ENCODE measurements around the gene ECT2L.

ECT2L gene

GRCh38 chr6:138914701-138915100, 118.8 kb downstream of the ECT2L start:
- Histone ChIP-seq H2BK5ac (ENCODE audit: low read length) (no peak overlapping the region), H2AK5ac (ENCODE audit: low read depth, low read length) (no peak overlapping the region), H4K8ac (ENCODE audit: low read depth, low read length) (no peak overlapping the region), H3K36me3 (replicated peaks in 1 of 2; ENCODE audit: control insufficient read depth in 2 of 2, insufficient read depth in 2 of 2, low read length in 2 of 2) (peaks cover 21 to 96% of the 10 kb centered on the region in 2 donors), H2BK120ac (ENCODE audit: low read depth, low read length) (no peak overlapping the region), H3K4me3 (ENCODE audit: low read length in 2 of 2) (no peak overlapping the region), H3K14ac (ENCODE audit: low read length) (no peak overlapping the region), H2BK15ac (ENCODE audit: low read length) (no peak overlapping the region), H3K4me2 (ENCODE audit: insufficient read depth, low read length, poor library complexity, severe bottlenecking) (no peak overlapping the region), H3K27me3 (ENCODE audit: control insufficient read depth in 3 of 3, insufficient read depth in 3 of 3, low read depth in 1 of 3, low read length in 3 of 3) (no peaks in the 10 kb centered on the region), H3K4me1 (ENCODE audit: control insufficient read depth in 2 of 2, insufficient read depth in 1 of 2, low read depth in 1 of 2, low read length in 2 of 2) (no peaks in the 10 kb centered on the region), H3K27ac (replicated peaks; ENCODE audit: low read length) (no peak overlapping the region), H3K79me1 (ENCODE audit: low read depth, low read length) (no peaks in the 10 kb centered on the region), H2AFZ (ENCODE audit: low read length) (no peak overlapping the region), H3K23ac (ENCODE audit: low read depth, low read length, poor library complexity) (no peak overlapping the region), H3K9me3 (replicated peaks in 1 of 2; ENCODE audit: control insufficient read depth in 2 of 2, insufficient read depth in 1 of 2, low read depth in 1 of 2, low read length in 2 of 2) (no peaks in the 10 kb centered on the region), H3K4ac (ENCODE audit: low read length) (no peak overlapping the region), H3K18ac (ENCODE audit: low read length) (no peak overlapping the region), H3K9ac (ENCODE audit: low read depth, low read length, poor library complexity) (no peak overlapping the region), H4K91ac (ENCODE audit: low read depth, low read length, poor library complexity) (no peak overlapping the region), H2BK12ac (ENCODE audit: low read length) (no peak overlapping the region)
- WGBS, 2 donors (ENCODE audit: extremely low coverage in 2 of 2, insufficient read length in 2 of 2, insufficient replicate concordance in 1 of 2), result no CpG with 5 or more reads among the region's 1 CpG
- DNase-seq (ENCODE audit: low spot score), result no peak

- Histone ChIP-seq H3K4me2 (ENCODE audit: insufficient read depth, low read length, poor library complexity, severe bottlenecking) (no peak overlapping the region), H2AK5ac (ENCODE audit: low read depth, low read length) (no peak overlapping the region), H3K23ac (ENCODE audit: low read depth, low read length, poor library complexity) (no peak overlapping the region), H2BK15ac (ENCODE audit: low read length) (no peak overlapping the region), H4K91ac (ENCODE audit: low read depth, low read length, poor library complexity) (no peak overlapping the region), H2BK12ac (ENCODE audit: low read length) (no peak overlapping the region), H3K9ac (ENCODE audit: low read depth, low read length, poor library complexity) (no peak overlapping the region), H3K4me1 (ENCODE audit: control insufficient read depth in 2 of 2, insufficient read depth in 1 of 2, low read depth in 1 of 2, low read length in 2 of 2) (peaks cover 0 to 3% of the 10 kb centered on the region in 2 donors), H2AFZ (ENCODE audit: low read length) (no peak overlapping the region), H2BK120ac (ENCODE audit: low read depth, low read length) (no peak overlapping the region), H2BK5ac (ENCODE audit: low read length) (no peak overlapping the region), H3K18ac (ENCODE audit: low read length) (no peak overlapping the region), H3K27ac (replicated peaks; ENCODE audit: low read length) (no peak overlapping the region), H3K4ac (ENCODE audit: low read length) (no peak overlapping the region), H4K8ac (ENCODE audit: low read depth, low read length) (no peak overlapping the region), H3K14ac (ENCODE audit: low read length) (no peak overlapping the region), H3K27me3 (ENCODE audit: control insufficient read depth in 3 of 3, insufficient read depth in 3 of 3, low read depth in 1 of 3, low read length in 3 of 3) (no peaks in the 10 kb centered on the region), H3K79me1 (ENCODE audit: low read depth, low read length) (no peaks in the 10 kb centered on the region), H3K36me3 (replicated peaks in 1 of 2; ENCODE audit: control insufficient read depth in 2 of 2, insufficient read depth in 2 of 2, low read length in 2 of 2) (peaks cover 12 to 64% of the 10 kb centered on the region in 2 donors), H3K9me3 (replicated peaks in 1 of 2; ENCODE audit: control insufficient read depth in 2 of 2, insufficient read depth in 1 of 2, low read depth in 1 of 2, low read length in 2 of 2) (no peaks in the 10 kb centered on the region), H3K4me3 (ENCODE audit: low read length in 2 of 2) (no peak overlapping the region)
- DNase-seq (ENCODE audit: low spot score), result no peak
- WGBS, 2 donors (ENCODE audit: extremely low coverage in 2 of 2, insufficient read length in 2 of 2, insufficient replicate concordance in 1 of 2), result no CpG with 5 or more reads among the region's 3 CpGs
Measured at GRCh38 chr6:138920906-138921305, 125.0 kb downstream of the ECT2L start.

GRCh38 chr6:138923561-138923960, 127.7 kb downstream of the ECT2L start:
- Histone ChIP-seq H2BK5ac (ENCODE audit: low read length) (no peak overlapping the region), H3K23ac (ENCODE audit: low read depth, low read length, poor library complexity) (no peak overlapping the region), H4K8ac (ENCODE audit: low read depth, low read length) (no peak overlapping the region), H3K4me1 (ENCODE audit: control insufficient read depth in 2 of 2, insufficient read depth in 1 of 2, low read depth in 1 of 2, low read length in 2 of 2) (peaks cover 0 to 5% of the 10 kb centered on the region in 2 donors), H3K18ac (ENCODE audit: low read length) (no peak overlapping the region), H3K14ac (ENCODE audit: low read length) (no peak overlapping the region), H4K91ac (ENCODE audit: low read depth, low read length, poor library complexity) (no peak overlapping the region), H3K36me3 (replicated peaks in 1 of 2; ENCODE audit: control insufficient read depth in 2 of 2, insufficient read depth in 2 of 2, low read length in 2 of 2) (peaks cover 9 to 60% of the 10 kb centered on the region in 2 donors), H2BK12ac (ENCODE audit: low read length) (no peak overlapping the region), H3K4me2 (ENCODE audit: insufficient read depth, low read length, poor library complexity, severe bottlenecking) (no peak overlapping the region), H2AFZ (ENCODE audit: low read length) (no peak overlapping the region), H3K4ac (ENCODE audit: low read length) (no peak overlapping the region), H2BK120ac (ENCODE audit: low read depth, low read length) (no peak overlapping the region), H2AK5ac (ENCODE audit: low read depth, low read length) (no peak overlapping the region), H2BK15ac (ENCODE audit: low read length) (no peak overlapping the region), H3K79me1 (ENCODE audit: low read depth, low read length) (no peaks in the 10 kb centered on the region), H3K9me3 (replicated peaks in 1 of 2; ENCODE audit: control insufficient read depth in 2 of 2, insufficient read depth in 1 of 2, low read depth in 1 of 2, low read length in 2 of 2) (no peaks in the 10 kb centered on the region), H3K27ac (replicated peaks; ENCODE audit: low read length) (no peak overlapping the region), H3K27me3 (ENCODE audit: control insufficient read depth in 3 of 3, insufficient read depth in 3 of 3, low read depth in 1 of 3, low read length in 3 of 3) (no peaks in the 10 kb centered on the region), H3K9ac (ENCODE audit: low read depth, low read length, poor library complexity) (no peak overlapping the region), H3K4me3 (ENCODE audit: low read length in 2 of 2) (no peak overlapping the region)
- no peak for DNase-seq (ENCODE audit: low spot score)

GRCh38 chr6:138925806-138926205, 129.9 kb downstream of the ECT2L start:
- WGBS, 2 donors (ENCODE audit: extremely low coverage in 2 of 2, insufficient read length in 2 of 2, insufficient replicate concordance in 1 of 2), result no CpG with 5 or more reads among the region's 2 CpGs
- no peak overlapping the region for H2BK5ac ChIP-seq (ENCODE audit: low read length)
- no peak overlapping the region for H2AK5ac ChIP-seq (ENCODE audit: low read depth, low read length)
- no peak overlapping the region for H3K18ac ChIP-seq (ENCODE audit: low read length)
- H2BK15ac ChIP-seq (ENCODE audit: low read length), result no peak overlapping the region
- no peak overlapping the region for H4K8ac ChIP-seq (ENCODE audit: low read depth, low read length)
- H3K14ac ChIP-seq (ENCODE audit: low read length), result no peak overlapping the region
- H3K79me1 ChIP-seq (ENCODE audit: low read depth, low read length), result no peaks in the 10 kb centered on the region
- H3K27me3 ChIP-seq (ENCODE audit: control insufficient read depth in 3 of 3, insufficient read depth in 3 of 3, low read depth in 1 of 3, low read length in 3 of 3), result no peaks in the 10 kb centered on the region
- H3K4me1 ChIP-seq (ENCODE audit: control insufficient read depth in 2 of 2, insufficient read depth in 1 of 2, low read depth in 1 of 2, low read length in 2 of 2), result peaks cover 0 to 3% of the 10 kb centered on the region in 2 donors
- no peak overlapping the region for H2AFZ ChIP-seq (ENCODE audit: low read length)
- no peaks in the 10 kb centered on the region for H3K9me3 ChIP-seq (replicated peaks in 1 of 2; ENCODE audit: control insufficient read depth in 2 of 2, insufficient read depth in 1 of 2, low read depth in 1 of 2, low read length in 2 of 2)
- H4K91ac ChIP-seq (ENCODE audit: low read depth, low read length, poor library complexity), result no peak overlapping the region
- H3K4me2 ChIP-seq (ENCODE audit: insufficient read depth, low read length, poor library complexity, severe bottlenecking), result no peak overlapping the region
- no peak overlapping the region for H2BK120ac ChIP-seq (ENCODE audit: low read depth, low read length)
- no peak overlapping the region for H3K27ac ChIP-seq (replicated peaks; ENCODE audit: low read length)
- DNase-seq (ENCODE audit: low spot score), result no peak
- peaks cover 3 to 56% of the 10 kb centered on the region in 2 donors for H3K36me3 ChIP-seq (replicated peaks in 1 of 2; ENCODE audit: control insufficient read depth in 2 of 2, insufficient read depth in 2 of 2, low read length in 2 of 2)
- H2BK12ac ChIP-seq (ENCODE audit: low read length), result no peak overlapping the region
- H3K23ac ChIP-seq (ENCODE audit: low read depth, low read length, poor library complexity), result no peak overlapping the region
- H3K9ac ChIP-seq (ENCODE audit: low read depth, low read length, poor library complexity), result no peak overlapping the region
- H3K4ac ChIP-seq (ENCODE audit: low read length), result no peak overlapping the region
- no peak overlapping the region for H3K4me3 ChIP-seq (ENCODE audit: low read length in 2 of 2)

Measured in neuronal stem cell (in vitro differentiated cells).